Measurements from ENCODE around the gene TIPARP. TPM values are rescaled to one million over a fixed set of nuclear protein-coding genes. Genes with fewer than 3 reads are reported as not detected.
"Not testable (repeated sequence)": the region's sequence is repeated elsewhere in the genome, so short reads cannot be mapped to it uniquely, and the experiment has no call there.

The TIPARP gene
- total RNA-seq, 1 donor from 2014 or later = 8.1 TPM

DNA sequence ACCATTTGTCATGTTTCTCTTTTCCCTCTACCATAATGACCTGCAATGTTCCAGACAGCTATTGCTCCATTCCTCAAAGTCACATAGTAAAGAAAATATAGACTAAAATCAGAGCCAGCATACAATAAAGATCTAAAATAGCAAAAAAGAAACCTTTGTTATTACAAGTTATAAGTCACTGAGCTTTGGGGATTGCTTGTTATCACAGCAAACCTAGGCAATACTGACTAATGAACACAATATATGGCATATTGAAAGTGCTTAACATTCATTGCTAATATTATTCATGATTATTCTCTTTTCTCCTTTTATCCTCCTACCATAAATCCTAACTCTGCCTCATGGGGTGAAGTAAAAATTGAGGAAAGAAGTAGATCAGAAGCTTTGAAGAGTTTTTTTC lies 27.4 kb upstream of the TIPARP start:
- no peak for DNase-seq (ENCODE audit: low spot score)
- no peak for ATAC-seq

DNA sequence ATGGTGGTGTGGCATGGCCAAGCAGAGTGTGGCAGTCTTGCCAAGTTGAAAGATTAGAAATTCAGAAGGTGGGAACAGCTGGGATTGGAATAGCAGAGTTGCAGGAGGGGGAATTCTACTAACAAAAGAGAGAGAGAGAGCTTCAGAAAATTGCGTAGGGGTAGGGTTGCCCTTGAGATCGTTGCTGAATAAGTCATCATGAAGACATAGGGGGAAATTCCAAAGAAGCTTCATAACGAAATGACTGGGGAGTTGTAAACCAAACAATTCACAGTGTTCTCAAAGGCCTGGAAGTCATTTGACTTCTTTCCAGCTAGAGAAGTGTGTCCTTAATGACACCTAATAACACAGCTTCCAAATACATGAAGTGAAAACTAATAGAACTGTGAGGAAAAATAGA lies 26.3 kb upstream of the TIPARP start:
- no peak for ATAC-seq
- DNase-seq (ENCODE audit: low spot score) = no peak

DNA sequence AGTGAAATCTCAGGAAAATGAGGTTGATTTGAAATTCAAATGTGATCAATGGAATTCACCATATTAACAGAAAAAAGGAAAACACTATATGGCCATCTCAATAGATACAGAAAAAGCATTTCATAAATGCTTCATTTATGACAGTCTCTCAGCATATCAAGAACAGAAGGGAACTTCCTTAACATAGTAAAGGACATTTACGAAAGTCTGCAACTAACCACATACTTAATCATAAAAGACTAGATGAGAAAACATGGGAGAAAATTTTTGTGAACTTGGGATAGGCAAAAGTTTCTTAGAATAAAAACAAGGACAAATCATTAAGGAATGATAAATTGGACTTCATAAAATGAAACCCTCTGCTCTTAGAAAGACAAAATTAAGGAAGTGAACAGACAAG lies 24.7 kb upstream of the TIPARP start:
- no peak for DNase-seq (ENCODE audit: low spot score)
- no peak for ATAC-seq

DNA sequence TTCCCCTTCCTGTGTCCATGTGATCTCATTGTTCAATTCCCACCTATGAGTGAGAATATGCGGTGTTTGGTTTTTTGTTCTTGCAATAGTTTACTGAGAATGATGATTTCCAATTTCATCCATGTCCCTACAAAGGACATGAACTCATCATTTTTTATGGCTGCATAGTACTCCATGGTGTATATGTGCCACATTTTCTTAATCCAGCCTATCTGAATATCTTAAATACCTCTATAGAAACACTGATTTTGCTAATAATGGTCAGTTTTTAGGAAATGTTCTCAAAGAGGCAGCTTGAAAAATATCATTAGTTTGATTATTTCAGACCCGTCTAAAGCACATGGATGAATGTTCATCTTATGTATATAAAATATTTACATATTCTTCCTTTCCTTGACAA lies 21.7 kb upstream of the TIPARP start:
- not testable (repeated sequence) for ATAC-seq; DNase-seq (ENCODE audit: low spot score)

DNA sequence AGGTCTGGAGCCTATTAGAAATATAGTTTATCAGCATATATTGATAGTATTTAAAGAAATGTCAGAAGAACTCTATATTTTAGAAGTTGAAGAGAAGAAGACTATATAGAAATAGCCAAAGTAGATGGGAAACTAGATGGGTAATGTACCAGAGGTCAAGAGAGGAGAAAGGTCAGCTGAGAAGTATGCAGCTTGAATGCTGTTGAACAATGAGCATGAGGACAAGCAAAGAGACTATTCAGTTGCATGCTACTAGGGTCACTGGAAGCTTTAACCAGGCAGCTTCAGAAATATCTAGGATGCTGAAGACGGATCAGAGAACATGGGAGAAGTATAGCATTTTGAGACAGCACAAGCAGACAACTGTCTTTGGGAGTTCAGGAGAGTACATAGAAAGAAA lies 19.6 kb upstream of the TIPARP start:
- DNase-seq (ENCODE audit: low spot score) (no peak), ATAC-seq (no peak)

DNA sequence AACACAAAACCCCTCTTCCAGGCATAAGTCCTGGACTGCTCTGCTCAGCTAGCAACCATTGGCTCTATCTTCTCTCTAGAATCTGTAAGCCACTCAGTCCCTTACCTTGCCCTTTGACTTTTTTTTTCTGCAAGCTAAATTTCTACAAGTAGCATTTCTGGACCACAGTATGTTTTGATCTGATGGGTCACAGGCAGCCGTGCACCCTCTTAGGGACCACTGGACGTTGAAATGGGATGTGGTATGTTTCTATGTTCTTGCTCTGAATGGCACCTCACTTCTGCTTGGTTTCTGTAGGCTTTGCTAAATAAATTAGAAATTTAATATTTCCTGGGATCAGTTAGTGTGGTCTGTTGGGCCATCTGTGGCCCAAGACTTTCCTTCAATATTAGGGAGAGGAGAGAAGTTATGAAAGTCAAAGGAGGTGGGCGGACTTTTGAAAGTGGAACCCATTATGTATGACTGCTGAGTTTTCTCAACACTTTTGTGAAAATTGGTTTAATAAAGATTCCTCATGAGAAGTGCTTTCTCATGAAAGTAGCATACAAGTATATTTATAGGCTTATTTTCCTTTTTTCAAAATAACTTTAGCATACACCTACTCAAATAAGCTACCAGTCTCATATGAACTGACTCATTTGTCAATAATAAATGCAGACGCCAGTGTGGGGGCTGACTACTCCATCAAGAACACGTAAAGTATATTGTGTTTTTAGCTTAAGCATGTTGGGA lies 18.4 kb upstream of the TIPARP start:
- ATAC-seq (no peak), DNase-seq (ENCODE audit: low spot score) (no peak)

DNA sequence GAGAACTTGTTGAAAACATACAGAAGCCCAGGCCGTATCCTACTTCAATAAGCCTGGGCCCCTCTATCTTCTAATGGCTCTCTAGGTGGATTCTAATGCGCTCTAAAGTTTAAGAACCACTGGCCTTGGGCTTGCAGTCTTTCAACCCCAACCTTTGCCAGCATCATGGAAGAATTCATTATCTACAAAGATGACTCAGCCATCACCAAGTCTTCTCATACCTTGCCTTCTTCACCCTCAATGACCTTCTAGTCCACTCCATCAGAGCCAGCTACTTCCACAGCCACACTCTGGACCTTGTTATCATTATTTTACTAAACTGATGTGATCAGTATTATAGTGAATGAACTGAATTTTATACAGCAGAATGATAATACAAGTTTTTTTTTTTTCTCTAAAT lies 16.9 kb upstream of the TIPARP start:
- DNase-seq (ENCODE audit: low spot score) (no peak), ATAC-seq (no peak)

DNA sequence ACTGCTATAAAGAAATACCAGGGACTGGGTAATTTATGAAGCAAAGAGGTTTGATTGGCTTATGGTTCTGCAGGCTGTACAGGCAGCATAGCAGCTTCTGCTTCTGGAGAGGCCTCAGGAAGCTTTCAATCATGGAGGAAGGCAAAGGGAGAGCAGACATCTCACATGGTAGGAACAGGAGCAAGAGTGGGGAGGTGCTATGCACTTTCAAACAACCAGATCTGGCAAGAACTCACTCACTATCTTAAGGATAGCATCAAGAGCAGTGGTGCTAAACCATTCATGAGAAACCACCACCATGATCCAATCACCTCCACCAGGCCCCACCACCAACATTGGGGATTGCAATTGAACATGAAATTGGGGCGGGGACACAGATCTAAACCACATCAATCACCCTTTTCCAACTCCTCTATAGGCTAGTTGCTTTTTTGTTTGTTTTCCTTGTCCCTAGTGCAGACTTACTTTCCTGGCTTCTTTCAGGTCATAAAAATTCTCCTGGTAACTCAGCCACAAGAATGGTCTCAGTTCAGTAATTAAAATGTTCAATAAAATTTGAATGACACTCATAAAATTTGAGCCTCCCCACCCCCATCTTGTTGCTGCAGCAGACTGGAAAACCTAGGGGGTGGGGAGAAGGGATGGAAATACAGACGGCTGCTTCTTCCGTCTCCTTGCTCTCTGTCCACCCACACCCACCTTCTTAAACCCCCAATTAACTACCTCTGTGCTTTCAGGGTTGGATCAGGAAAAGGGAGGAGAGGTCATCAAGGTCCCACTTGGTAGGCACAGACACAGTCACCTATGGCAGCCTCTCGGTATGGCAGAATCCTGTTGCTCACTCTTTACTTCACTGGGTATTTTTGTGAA lies 16.3 kb upstream of the TIPARP start:
- DNase-seq (ENCODE audit: low spot score) (no peak), ATAC-seq (no peak)

DNA sequence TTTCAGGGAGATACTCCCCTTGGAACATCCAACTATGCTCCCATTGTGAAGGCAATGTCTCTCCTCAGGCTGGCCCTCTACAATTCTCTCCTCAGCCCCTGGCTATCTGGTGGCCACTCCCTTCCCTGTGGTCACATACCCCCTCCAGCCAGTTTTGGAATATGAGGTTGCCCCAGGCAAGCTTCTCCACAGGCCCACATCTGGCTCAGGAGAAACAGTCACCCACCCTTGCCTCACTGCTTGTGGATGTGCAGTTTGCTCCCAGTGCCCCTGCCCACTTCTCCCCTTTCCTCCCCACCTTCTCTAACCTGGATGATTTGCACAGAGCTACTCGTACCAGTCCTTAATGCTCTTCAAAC lies 15.7 kb upstream of the TIPARP start:
- no peak for ATAC-seq
- DNase-seq (ENCODE audit: low spot score) = no peak

DNA sequence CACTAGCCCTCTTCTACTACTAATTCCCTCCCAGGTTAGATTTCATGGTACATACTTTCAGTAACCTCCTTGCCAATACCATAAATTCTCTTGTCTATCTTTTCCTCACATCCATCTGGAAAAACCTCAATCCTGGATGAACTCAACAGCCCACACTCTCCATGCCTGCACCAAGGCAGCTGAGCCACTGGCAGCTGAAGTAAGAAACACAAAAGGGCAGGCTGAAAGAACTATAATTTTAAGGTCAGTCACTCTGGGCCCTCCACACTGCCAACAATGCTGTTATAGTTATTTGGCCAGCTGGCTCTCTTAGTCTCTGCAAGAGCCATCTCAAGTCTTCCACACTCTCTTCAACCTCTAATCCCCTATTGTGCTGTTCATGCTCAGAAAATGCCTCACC lies 15.1 kb upstream of the TIPARP start:
- ATAC-seq (no peak), DNase-seq (ENCODE audit: low spot score) (no peak)

DNA sequence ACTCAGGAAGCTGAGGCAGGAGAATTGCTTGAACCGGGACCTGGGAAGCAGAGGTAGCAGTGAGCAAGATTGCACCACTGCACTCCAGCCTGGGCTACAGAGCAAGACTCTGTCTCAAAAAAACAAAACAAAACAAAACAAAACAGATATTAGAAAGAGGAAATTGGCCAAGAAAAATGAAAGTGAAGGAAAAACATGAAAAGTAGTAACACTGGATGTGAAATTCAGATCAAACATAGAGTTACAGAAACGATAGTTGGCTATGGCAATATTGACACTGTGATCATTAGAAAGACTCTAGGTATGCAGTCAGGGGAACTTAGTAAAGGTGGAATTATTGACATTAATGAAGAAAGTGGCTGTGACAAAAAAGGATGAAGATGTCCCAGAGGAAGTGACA lies 13.2 kb upstream of the TIPARP start:
- DNase-seq (ENCODE audit: low spot score) (no peak), ATAC-seq (no peak)

DNA sequence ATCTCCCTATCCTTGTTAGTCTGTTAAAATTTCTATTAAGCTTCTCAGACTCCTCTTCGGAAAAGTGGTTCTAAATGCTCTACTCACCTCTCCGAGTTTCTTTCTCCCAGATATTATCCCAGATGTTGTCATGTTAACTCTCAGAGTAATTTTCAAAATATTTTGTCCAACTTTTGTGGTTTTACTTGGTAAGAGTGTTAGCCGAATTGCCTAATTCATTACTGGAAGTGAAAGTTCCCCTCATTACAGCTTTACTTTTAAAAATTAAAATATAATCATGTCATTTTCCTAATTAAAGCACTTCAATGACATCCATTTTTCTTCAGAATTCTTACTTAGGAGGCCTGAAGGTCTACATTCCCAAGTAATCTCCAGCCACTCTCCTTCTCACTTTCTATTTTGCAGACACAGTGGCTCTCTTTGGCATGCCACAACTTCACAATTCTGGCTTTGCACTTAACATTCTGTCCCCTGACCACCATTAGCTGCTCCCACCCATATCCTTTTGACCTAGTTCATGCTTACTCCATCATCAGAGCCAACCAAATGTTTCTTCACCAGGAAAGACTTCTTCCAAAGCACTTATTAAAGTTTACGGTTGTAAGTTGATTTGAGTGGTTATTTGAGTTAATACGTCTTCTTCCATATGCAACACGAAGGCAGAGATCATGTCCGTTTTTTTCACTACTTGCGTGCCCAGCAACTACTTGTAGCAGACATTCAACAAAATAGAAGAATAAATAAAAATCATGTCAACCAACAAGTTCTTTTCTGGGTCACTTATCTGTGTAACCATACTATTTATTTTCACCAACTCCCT lies 10.2 kb upstream of the TIPARP start:
- ATAC-seq (no peak), DNase-seq (ENCODE audit: low spot score) (no peak)

DNA sequence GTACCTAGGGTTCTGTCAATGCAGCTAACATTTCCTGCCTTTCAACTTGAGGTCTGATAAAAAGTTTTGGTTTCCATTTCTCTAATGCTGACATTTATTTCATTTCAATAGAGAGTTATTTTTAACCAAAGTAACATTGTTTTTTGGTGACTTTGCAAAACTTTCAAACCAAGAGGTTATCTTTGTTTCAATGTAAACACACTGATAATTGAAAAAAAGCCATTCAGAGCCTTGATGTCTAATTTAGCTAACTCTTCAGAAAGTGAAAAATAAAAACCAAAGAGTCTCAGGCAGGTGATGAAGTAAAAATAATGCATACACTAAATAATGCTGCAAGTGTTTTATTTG lies 9.6 kb upstream of the TIPARP start:
- DNase-seq (ENCODE audit: low spot score) (no peak), ATAC-seq (no peak)

DNA sequence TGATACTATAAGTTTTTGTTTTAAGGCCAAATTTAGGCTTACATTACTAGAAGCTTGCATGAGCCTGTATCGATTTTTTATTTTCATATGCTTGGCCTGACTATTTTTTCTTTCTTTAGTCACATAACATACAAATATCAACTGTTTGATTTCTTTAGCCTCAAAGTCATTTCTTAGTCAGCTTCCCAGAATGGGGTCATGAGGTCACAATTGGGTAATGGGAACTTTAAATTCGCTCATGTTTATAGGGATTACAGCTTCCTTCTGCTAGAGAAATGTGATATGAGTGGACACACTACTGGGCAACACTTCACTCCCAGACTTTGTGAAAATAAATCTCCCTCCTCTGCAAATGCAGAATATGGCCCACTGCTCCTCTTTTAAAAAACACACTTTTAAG lies 9.1 kb upstream of the TIPARP start:
- DNase-seq (ENCODE audit: low spot score) (no peak), ATAC-seq (peak; percentile 68)

DNA sequence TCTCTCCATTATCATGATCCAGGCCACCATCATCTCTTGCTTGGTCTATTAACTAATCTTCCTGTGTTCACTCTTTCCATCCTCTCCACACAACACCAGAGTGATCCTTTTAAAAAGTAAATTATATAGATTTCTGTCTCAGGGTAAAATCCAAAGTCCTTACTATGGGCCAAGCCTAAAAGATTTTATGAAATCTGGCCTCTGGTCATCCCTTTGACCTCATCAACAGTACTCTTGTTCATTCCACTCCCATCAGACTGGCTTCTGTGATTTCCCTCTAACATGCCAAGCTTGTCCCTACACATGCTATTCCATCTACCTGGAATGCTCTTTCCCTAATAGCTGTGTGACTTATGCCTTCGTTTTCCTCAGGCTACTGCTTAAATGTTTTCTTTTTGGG lies 8.3 kb upstream of the TIPARP start:
- ATAC-seq = peak; percentile 83
- no peak for DNase-seq (ENCODE audit: low spot score)

DNA sequence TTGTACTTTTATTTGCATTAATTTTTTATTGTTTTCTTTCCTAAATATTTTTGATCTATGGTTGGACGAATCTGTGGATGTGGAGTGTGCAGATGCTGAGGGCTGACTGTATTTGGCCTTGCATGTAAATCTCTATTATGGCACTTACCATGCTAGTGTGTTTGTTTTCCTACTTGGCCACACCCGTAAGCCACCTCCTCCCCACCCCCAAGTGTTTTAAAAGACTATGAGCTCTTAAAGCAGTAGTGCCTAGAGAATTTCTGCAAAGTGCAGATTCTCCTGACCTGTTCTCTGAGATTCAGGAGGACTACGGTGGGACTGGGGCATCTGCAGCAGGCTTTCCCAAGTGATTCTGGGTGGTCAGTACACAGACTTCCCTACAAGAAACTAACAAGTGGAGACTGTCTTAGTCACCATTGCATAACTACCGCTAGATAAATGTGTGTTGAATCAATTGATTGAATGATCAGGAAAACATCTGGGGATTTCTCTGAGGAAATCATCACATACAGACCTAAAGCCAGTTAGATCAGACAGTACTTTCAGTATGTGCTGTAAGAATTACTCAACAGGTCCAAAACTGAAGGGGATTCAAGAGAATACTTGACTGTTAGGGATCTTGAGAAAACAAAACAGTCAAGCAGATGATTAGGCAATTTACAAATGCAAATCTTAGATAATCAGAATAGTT lies 6.2 kb upstream of the TIPARP start:
- no peak for DNase-seq (ENCODE audit: low spot score)
- no peak for ATAC-seq

DNA sequence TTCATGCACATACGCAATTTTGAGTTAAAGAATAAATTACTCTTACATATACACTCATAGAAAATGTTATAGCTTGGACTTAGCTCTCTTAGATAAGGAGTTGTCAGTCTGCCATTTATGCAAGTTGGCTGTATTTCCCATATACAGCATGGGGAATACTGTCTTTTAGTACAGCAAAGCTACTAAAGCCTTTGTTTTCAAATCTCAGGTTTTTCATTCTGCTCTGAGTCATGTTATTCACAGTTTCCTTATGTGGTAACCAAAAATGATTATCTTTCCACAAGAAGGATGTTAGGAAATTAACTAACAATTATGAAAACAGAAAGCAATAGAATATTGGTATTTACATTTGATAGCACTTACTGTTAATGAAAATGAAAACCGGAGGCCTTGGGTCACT lies 4.3 kb upstream of the TIPARP start:
- no peak for DNase-seq (ENCODE audit: low spot score)
- no peak for ATAC-seq

DNA sequence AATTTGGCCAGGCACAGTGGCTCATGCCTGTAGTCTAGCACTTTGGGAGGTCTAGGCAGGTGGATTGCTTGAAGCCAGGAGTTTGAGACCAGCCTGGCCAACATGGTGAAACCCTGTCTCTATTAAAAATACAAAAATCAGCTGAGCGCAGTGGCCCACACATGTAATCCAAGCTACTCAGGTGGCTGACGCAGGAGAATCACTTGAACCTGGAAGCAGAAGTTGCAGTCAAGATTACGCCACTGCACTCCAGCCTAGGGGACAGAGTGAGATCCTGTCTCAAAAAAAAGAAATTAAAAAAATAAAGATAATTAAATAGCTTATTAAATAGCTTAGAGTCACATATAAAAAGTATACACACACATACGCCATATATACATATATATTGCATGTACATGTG lies 3.7 kb upstream of the TIPARP start:
- DNase-seq (ENCODE audit: low spot score) = no peak

DNA sequence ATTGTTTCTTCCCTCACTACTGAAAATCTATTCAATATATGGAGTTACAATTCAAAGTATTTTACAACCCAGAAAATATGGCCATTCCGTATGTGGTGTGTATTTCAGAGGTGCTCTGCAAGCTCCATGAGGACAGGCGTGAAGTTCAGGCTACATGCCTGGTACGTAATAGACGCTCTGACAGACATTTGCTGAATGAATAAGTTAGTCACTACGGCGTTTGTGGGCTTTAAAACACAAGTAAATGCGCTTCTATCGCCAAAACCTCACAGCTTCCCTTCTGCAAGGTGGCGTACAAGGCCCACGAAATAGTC lies 701 bp upstream of the TIPARP start:
- DNase-seq (ENCODE audit: low spot score) = no peak
- no peak for ATAC-seq

More for the DNA sequence above, 3.7 kb upstream of the TIPARP start:
- no peak for ATAC-seq

DNA sequence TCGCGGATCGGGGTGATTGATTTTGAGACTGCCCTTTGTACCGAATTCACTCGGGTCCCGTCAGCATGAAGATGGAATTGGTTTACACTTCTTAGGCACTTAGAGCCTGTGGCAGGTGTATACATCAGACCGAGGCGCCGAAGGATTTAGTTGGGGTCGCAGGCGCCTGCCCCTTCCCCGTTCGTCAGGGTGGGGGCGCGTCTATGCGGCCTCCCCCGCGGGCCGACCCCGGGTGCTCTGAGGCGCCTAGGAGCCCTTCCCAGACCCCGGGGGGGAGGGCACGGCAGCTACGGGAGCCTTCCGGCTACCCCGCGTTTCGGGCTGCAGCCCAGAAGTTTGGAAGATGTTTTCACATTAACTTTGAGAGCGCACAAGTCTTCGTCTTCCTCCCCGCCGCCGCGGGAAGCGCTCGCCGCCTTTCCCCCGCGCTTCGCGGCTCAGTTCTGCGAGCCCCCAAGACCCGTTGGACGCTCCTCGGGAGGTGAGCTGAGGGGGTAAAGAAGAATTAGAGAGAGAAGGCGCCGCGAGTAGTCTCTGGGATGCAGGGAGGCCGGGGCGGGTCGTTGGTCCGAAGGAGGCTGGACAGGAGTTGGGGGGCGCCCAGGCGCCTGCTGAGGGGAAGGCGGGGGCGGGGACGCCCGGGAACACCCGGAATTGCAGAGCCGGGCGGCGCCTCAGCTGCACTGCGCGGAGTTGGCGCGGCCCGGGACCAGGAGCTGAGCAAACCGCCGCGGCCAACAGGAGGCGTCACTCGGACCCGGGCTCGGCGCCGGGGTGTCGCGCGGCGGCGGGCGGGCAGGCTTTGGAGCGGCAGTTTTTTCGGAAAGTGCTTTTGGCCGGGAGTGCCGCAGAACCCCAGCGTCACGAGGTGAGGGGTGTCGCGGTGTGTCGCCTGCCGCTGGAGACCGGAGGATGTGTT lies 780 bp downstream of the TIPARP start:
- ATAC-seq = peak; percentile 23
- DNase-seq (ENCODE audit: low spot score) = peak; percentile 63

All from left lobe of liver (tissue), 2 donors.